ENCODE data around the gene CCNA2. TPM values are rescaled to one million over a fixed set of nuclear protein-coding genes. Genes with fewer than 3 reads are reported as not detected.

Gene CCNA2
- total RNA-seq (under 1 TPM; 0.18 to 0.46 (median 0.34) TPM), polyA plus RNA-seq (under 1 TPM; 0.06 to 0.23 (median 0.21) TPM)
- long read RNA-seq, donor 1: 0 reads
- long read RNA-seq, donor 2: 0 reads

- intact Hi-C loops (cut with DNase I): loop anchor here in 1 of 2 donors (2.0 to 5.0 kb wide), 2 partner anchors 23 to 44 kb away; partner anchors contain the start of gene EXOSC9
- 0 to 1% (median 0%) methylated on average over 52 to 63 of the region's 63 CpGs for WGBS, 3 donors
- DNase-seq: peak; percentile 96 to 97
- no peaks in the 10 kb centered on the region for H3K9me3 ChIP-seq
- H3K4me1 ChIP-seq: peaks cover 8% of the 10 kb centered on the region
- peak within 1 kb of the TSS; percentile 78 for H3K27ac ChIP-seq
- peak within 1 kb of the TSS; percentile 72 for H3K4me3 ChIP-seq
- peaks cover 0 to 32% of the 10 kb centered on the region in 2 donors for H3K36me3 ChIP-seq (ENCODE audit: insufficient read depth in 1 of 2, low read depth in 1 of 2)
- no peaks in the 10 kb centered on the region for H3K27me3 ChIP-seq (ENCODE audit: insufficient read depth in 3 of 3, low read length in 2 of 3)
- peak; percentile 100 for ATAC-seq
- no peak for TF ChIP-seq CTCF (IDR thresholded peaks at IDR 0.05)
Measured at GRCh38 chr4:121823505-121824170, at the start of gene CCNA2. Gene CCNA2, minus strand, starts transcription at chr4:121823883. Its CDS starts 255 bp downstream, at chr4:121823628.

- DNase-seq: peak; percentile 97 to 98
- Histone ChIP-seq H3K9me3 (no peaks in the 10 kb centered on the region), H3K27ac (peak within 1 kb of the TSS; percentile 75), H3K4me3 (peak within 1 kb of the TSS; percentile 89), H3K36me3 (ENCODE audit: insufficient read depth in 1 of 2, low read depth in 1 of 2) (peaks cover 0 to 12% of the 10 kb centered on the region in 2 donors), H3K27me3 (ENCODE audit: insufficient read depth in 3 of 3, low read length in 2 of 3) (no peaks in the 10 kb centered on the region), H3K4me1 (peaks cover 8% of the 10 kb centered on the region)
- WGBS, 3 donors: 0 to 1% (median 1%) methylated on average over 54 to 58 of the region's 58 CpGs
- ATAC-seq: peak; percentile 99 to 100 (median 100)
- intact Hi-C loops (cut with DNase I): loop anchor here (5.0 kb wide), 2 partner anchors 43 to 48 kb away; partner anchors contain the start of gene CCNA2 (in 1 of the 2)
- no peak for TF ChIP-seq CTCF (IDR thresholded peaks at IDR 0.05)
Measured at GRCh38 chr4:121869841-121870822, 46.4 kb upstream of the CCNA2 start, which contains the start of gene BBS7. Gene BBS7, minus strand, starts transcription at chr4:121870474. Its CDS starts 161 bp downstream, at chr4:121870313.

- no peak for ATAC-seq
- Histone ChIP-seq H3K27ac (no peak overlapping the region), H3K4me1 (no peaks in the 10 kb centered on the region), H3K36me3 (ENCODE audit: insufficient read depth in 1 of 2, low read depth in 1 of 2) (peaks cover 0 to 58% of the 10 kb centered on the region in 2 donors), H3K9me3 (no peaks in the 10 kb centered on the region), H3K27me3 (ENCODE audit: insufficient read depth in 3 of 3, low read length in 2 of 3) (no peaks in the 10 kb centered on the region), H3K4me3 (no peak overlapping the region)
- TF ChIP-seq CTCF (IDR thresholded peaks at IDR 0.05): no peak
- intact Hi-C loops (cut with DNase I): no loop called here
- no peak for DNase-seq
- WGBS, 3 donors: 80 to 84% (median 82%) methylated on average over 7 of the region's 7 CpGs
Measured at GRCh38 chr4:121863799-121864198, 40.1 kb upstream of the CCNA2 start.

- intact Hi-C loops (cut with DNase I): no loop called here
- no peak for ATAC-seq
- no peak for DNase-seq
- TF ChIP-seq CTCF (IDR thresholded peaks at IDR 0.05): no peak
- Histone ChIP-seq H3K4me3 (no peak overlapping the region), H3K27me3 (ENCODE audit: insufficient read depth in 3 of 3, low read length in 2 of 3) (no peaks in the 10 kb centered on the region), H3K36me3 (ENCODE audit: insufficient read depth in 1 of 2, low read depth in 1 of 2) (peaks cover 0 to 55% of the 10 kb centered on the region in 2 donors), H3K4me1 (no peaks in the 10 kb centered on the region), H3K27ac (no peak overlapping the region), H3K9me3 (no peaks in the 10 kb centered on the region)
- 90 to 97% (median 93%) methylated on average over 2 of the region's 2 CpGs for WGBS, 3 donors
Measured at GRCh38 chr4:121861426-121861825, 37.7 kb upstream of the CCNA2 start.

All from psoas muscle (tissue), 8 donors.